ENCODE data around the gene NFXL1.

NFXL1 gene

DNA sequence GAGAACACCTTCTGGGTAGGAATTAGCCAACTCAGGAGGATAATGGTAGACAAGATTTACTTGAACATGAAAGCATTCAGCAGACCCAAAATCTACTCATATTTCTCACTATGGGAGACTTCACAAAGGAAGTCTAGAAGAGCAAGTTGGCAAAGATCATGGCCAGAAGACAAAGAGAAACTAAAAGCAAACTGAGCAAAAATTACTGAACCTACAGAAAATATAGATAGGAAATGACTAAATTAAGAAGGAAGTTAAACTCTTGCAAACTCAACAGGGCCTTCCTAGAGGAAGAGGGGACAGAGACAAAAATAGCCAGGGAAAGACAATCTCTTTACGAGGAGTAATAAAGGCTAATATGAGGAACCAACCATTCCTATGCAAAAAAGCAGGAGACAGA is 95.2 kb downstream of the NFXL1 start:
- FAIRE-seq (no peak), DNase-seq (ENCODE audit: insufficient read length, low spot score) (no peak)
- TF ChIP-seq, protein P1, sequence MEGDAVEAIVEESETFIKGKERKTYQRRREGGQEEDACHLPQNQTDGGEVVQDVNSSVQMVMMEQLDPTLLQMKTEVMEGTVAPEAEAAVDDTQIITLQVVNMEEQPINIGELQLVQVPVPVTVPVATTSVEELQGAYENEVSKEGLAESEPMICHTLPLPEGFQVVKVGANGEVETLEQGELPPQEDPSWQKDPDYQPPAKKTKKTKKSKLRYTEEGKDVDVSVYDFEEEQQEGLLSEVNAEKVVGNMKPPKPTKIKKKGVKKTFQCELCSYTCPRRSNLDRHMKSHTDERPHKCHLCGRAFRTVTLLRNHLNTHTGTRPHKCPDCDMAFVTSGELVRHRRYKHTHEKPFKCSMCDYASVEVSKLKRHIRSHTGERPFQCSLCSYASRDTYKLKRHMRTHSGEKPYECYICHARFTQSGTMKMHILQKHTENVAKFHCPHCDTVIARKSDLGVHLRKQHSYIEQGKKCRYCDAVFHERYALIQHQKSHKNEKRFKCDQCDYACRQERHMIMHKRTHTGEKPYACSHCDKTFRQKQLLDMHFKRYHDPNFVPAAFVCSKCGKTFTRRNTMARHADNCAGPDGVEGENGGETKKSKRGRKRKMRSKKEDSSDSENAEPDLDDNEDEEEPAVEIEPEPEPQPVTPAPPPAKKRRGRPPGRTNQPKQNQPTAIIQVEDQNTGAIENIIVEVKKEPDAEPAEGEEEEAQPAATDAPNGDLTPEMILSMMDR (IDR thresholded peaks at IDR 0.05; ENCODE audit: insufficient read depth, missing control alignments): no peak

DNA sequence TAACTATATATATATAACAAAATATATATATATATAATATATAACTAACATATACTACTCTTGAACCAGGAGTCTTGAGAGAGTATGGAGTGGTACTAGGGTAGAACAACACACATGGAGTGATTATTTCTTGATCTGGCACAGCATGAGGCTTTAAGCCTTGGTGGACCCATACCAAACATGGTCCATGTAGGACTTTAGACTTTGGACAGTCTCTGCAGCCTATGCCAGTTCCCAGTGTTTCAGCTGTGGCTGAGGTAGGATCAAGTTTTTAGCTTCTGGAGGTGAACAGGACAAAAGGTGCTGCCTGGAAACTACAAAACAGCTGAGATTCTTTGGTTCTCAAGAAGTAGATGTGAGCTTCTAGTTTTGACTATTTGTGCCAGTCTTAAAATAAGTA is 97.1 kb downstream of the NFXL1 start:
- TF ChIP-seq, protein P1 (IDR thresholded peaks at IDR 0.05; ENCODE audit: insufficient read depth, missing control alignments): no peak
- FAIRE-seq (no peak), DNase-seq (ENCODE audit: insufficient read length, low spot score) (no peak)

DNA sequence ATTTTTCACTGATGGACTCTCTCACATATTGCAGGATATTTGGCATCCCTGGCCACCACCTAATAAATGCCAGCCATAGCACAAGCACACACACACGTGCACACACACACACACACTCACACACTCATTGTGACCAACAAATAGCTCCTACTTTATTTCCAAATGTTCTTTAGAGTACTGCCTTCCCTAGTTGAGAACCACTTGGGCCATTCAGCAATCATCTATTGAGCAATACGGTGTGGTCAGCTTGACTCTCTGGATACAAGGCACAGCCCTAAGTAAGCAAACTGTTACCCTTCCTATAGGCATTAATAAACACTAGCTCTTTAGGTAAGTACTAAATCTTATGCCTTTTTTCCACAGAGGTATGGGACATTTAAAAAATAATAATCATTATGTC is 97.6 kb downstream of the NFXL1 start:
- TF ChIP-seq, protein P1 (IDR thresholded peaks at IDR 0.05; ENCODE audit: insufficient read depth, missing control alignments): no peak
- DNase-seq (ENCODE audit: insufficient read length, low spot score): no peak
- no peak for FAIRE-seq

DNA sequence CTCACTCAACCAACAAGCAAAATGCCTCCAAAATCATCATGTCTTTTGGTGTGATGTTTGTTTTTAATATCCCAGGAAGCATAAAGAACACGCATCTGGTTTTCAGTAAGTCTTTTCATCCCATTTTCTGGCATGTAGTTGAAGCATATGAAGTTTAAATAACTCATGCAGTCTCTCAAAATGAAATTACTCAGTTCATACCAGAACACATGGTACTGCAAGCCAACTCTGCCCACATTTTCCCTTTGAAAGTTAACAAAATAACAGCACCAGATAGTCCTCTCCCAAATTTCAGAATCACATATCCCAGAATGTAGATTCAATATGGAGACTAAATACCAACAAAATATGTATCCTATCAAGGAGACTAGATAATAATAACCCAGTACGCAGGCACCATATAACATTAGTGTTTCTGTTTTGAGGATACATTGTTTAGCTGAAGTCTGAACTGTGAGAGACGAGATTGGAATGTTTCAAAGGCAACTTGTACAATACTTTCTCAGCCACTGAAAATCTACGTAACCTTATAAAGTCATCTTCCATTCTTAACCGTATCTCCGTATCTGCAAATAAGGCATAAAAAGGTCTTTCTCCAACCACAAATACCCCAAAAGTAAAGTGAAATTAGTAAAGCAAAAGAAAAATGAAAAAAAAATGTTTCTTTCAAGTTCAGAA is 99.6 kb downstream of the NFXL1 start:
- TF ChIP-seq, protein P1 (IDR thresholded peaks at IDR 0.05; ENCODE audit: insufficient read depth, missing control alignments): no peak
- FAIRE-seq (no peak), DNase-seq (ENCODE audit: insufficient read length, low spot score) (no peak)

DNA sequence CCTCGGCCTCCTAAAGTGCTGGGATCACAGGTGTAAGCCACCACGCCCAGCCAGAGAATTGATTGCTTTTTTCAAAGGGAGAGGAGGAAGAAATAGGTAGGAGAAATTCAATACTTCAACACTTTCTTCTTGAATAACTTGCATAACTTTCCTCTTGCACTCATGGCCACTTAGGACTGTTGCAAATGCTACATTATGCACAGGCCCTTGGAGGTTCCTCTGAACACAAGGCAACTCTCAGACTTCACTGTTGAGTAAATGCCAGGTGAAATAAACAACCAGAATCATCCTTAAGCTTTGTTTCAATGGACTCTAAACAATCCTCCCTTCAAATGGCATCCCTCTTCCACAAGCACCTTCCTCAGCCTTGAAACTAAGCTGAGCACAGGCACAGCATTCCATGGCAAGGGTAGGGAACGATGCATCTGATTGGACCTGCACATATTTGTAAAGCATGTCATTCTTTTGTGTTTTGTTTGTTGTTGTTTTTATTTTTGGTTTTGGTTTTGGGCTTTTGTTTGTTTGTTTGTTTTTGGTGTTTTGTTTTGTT is 104.7 kb downstream of the NFXL1 start:
- TF ChIP-seq, protein P1 (IDR thresholded peaks at IDR 0.05; ENCODE audit: insufficient read depth, missing control alignments): no peak
- DNase-seq (ENCODE audit: insufficient read length, low spot score): no peak
- FAIRE-seq: no peak

DNA sequence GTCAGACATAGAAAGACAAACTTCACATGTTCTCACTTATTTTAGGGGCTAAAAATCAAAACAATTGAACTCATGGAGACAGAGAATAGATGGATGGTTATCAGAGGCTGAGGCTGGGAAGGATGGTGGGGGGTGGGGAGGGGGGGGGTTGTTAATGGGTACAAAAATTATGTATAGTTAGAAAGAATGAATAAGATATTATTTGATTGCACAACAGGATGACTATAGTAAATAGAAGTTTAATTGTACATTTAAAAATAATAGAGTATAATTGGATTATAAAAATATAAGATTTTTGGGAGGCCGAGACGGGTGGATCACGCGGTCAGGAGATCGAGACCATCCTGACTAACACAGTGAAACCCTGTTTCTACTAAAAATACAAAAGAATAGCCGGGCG is 109.8 kb downstream of the NFXL1 start:
- FAIRE-seq (no peak), DNase-seq (ENCODE audit: insufficient read length, low spot score) (no peak)
- TF ChIP-seq, protein P1 (IDR thresholded peaks at IDR 0.05; ENCODE audit: insufficient read depth, missing control alignments): no peak

DNA sequence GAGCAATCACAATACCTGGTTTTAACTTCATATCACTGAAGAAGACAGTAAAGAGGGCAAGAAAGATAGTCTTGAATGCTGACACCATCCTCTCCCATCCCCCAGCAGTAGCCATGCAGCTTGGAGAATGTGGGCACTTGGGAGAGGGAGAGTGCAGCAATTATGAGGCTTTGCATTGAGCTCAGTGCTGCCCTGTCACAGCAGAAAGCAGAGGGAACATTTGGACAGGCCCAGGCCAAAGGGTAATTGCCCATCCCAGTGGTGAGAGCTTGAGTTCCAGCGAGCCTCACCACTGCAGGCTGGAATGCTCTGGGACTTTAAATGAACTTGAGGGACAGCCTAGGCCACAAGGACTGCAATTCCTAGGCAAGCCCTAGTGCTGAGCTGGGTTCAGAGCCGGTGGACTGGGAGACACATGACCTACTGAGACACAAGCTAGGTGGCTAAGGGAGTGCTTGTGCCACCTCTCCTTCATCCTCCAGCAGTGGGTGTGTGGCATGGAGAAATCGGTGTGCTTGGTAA is 112.8 kb downstream of the NFXL1 start:
- TF ChIP-seq, protein P1 (IDR thresholded peaks at IDR 0.05; ENCODE audit: insufficient read depth, missing control alignments): no peak
- FAIRE-seq (no peak), DNase-seq (ENCODE audit: insufficient read length, low spot score) (no peak)
